HEK293 (cell line): Measurements from ENCODE around the gene STEAP1B.

Experiments
- CTCF ChIA-PET: fragments of 350-600 bp; formaldehyde crosslinking; extraction: SDS; loops from one replicate; lab custom pipeline; 2021; ENCODE audit warnings: antibody characterized with exemption; lab: Yijun Ruan, JAX
- POLR2A ChIA-PET: fragments of 300-600 bp; formaldehyde crosslinking; extraction: SDS; loops from one replicate; lab custom pipeline; 2020; ENCODE audit warnings: antibody characterized with exemption, inconsistent platforms; lab: Yijun Ruan, JAX
- H3K27ac ChIP-seq: fragments of 200-500 bp; sonication (Bioruptor generic); 2 replicates; pipeline ENCODE4 v1.5.1; 2014; ENCODE audit warnings: low read depth, low read length, control low read depth, inconsistent platforms; ENCODE audit errors: extremely low read depth
- H3K36me3 ChIP-seq, 2 experiments: fragments of 200-500 bp in 1 of 2; sonication (Bioruptor generic) in 1 of 2; 1 replicate in 1 of 2; 2 replicates in 1 of 2; pipeline ENCODE4 v1.5.1; 2014 to 2017; ENCODE audit warnings: inconsistent platforms in 2 of 2, low read length in 2 of 2; ENCODE audit not compliant: control insufficient read depth in 2 of 2, insufficient read depth in 1 of 2
- H3K4me1 ChIP-seq: fragments of 200-500 bp; sonication (Bioruptor generic); 2 replicates; pipeline ENCODE4 v1.5.1; 2014; ENCODE audit warnings: mild to moderate bottlenecking, low read length, inconsistent platforms; ENCODE audit not compliant: control insufficient read depth, insufficient read depth
- H3K4me3 ChIP-seq: 2 replicates; pipeline ENCODE4 v1.5.1; 2011; ENCODE audit warnings: low read depth, mild to moderate bottlenecking, control low read depth, low read length, moderate library complexity
- H3K9me3 ChIP-seq: fragments of 200-500 bp; sonication (Bioruptor generic); 2 replicates; pipeline ENCODE4 v1.5.1; 2014; ENCODE audit warnings: low read depth, low read length, inconsistent platforms; ENCODE audit not compliant: control insufficient read depth, insufficient read depth
- HOXC10 ChIP-seq: sonication (generic); formaldehyde crosslinking; IDR thresholded peaks from 2 replicates; pipeline ENCODE4 v1.8.1; 2023; ENCODE audit warnings: mild to moderate bottlenecking, missing genetic modification reagents
- SCRT2 ChIP-seq: fragments of 450-650 bp; formaldehyde crosslinking; IDR thresholded peaks from 2 replicates; pipeline ENCODE4 v1.5.1; 2016; ENCODE audit warnings: missing biosample characterization, missing genetic modification characterization
- SP7 ChIP-seq: fragments of 450-650 bp; formaldehyde crosslinking; IDR thresholded peaks from 2 replicates; pipeline ENCODE4 v1.5.1; 2016; ENCODE audit warnings: missing biosample characterization, missing genetic modification characterization
- WT1 ChIP-seq: fragments of 450-650 bp; formaldehyde crosslinking; IDR thresholded peaks from 2 replicates; pipeline ENCODE4 v1.5.1; 2016; ENCODE audit warnings: missing biosample characterization, missing genetic modification characterization
- ZBTB17 ChIP-seq: fragments of 450-650 bp; formaldehyde crosslinking; IDR thresholded peaks from 2 replicates; pipeline ENCODE4 v1.5.1; 2016; ENCODE audit warnings: missing biosample characterization, missing genetic modification characterization
- ZBTB21 ChIP-seq: fragments of 450-650 bp; formaldehyde crosslinking; IDR thresholded peaks from 2 replicates; pipeline ENCODE4 v1.5.1; 2017; ENCODE audit warnings: missing biosample characterization, missing genetic modification characterization
- ZBTB48 ChIP-seq: fragments of 450-650 bp; formaldehyde crosslinking; IDR thresholded peaks from 2 replicates; pipeline ENCODE4 v1.5.1; 2016; ENCODE audit warnings: missing biosample characterization, missing genetic modification characterization
- ZEB2 ChIP-seq: fragments of 450-650 bp; formaldehyde crosslinking; IDR thresholded peaks from 2 replicates; pipeline ENCODE4 v1.5.1; 2016; ENCODE audit warnings: missing biosample characterization, missing genetic modification characterization
- ZNF121 ChIP-seq: fragments of 450-650 bp; formaldehyde crosslinking; IDR thresholded peaks from 2 replicates; pipeline ENCODE4 v1.5.1; 2016; ENCODE audit warnings: missing biosample characterization, missing genetic modification characterization
- ZNF175 ChIP-seq: fragments of 450-650 bp; formaldehyde crosslinking; IDR thresholded peaks from 2 replicates; pipeline ENCODE4 v1.5.1; 2016; ENCODE audit warnings: missing biosample characterization, missing genetic modification characterization
- ZNF266 ChIP-seq: fragments of 450-650 bp; formaldehyde crosslinking; IDR thresholded peaks from 2 replicates; pipeline ENCODE4 v1.5.1; 2016; ENCODE audit warnings: missing biosample characterization, missing genetic modification characterization, low read depth
- ZNF366 ChIP-seq: fragments of 450-650 bp; formaldehyde crosslinking; conservative IDR thresholded peaks from 2 replicates; pipeline ENCODE4 v1.5.1; 2016; ENCODE audit warnings: missing biosample characterization, missing genetic modification characterization
- ZNF416 ChIP-seq: fragments of 450-650 bp; formaldehyde crosslinking; IDR thresholded peaks from 2 replicates; pipeline ENCODE4 v1.5.1; 2016; ENCODE audit warnings: missing biosample characterization, missing genetic modification characterization
- ZNF510 ChIP-seq: fragments of 450-650 bp; formaldehyde crosslinking; IDR thresholded peaks from 2 replicates; pipeline ENCODE4 v1.5.1; 2018; ENCODE audit warnings: mild to moderate bottlenecking, missing genetic modification characterization, missing biosample characterization; ENCODE audit not compliant: insufficient replicate concordance
- ZNF529 ChIP-seq: fragments of 450-650 bp; formaldehyde crosslinking; IDR thresholded peaks from 2 replicates; pipeline ENCODE4 v1.5.1; 2017; ENCODE audit warnings: missing genetic modification characterization, missing biosample characterization; ENCODE audit not compliant: insufficient replicate concordance
- ZNF707 ChIP-seq: fragments of 450-650 bp; formaldehyde crosslinking; IDR thresholded peaks from 2 replicates; pipeline ENCODE4 v1.5.1; 2016; ENCODE audit warnings: missing biosample characterization, missing genetic modification characterization
- ZNF837 ChIP-seq: fragments of 450-650 bp; formaldehyde crosslinking; IDR thresholded peaks from 2 replicates; pipeline ENCODE4 v1.5.1; 2016; ENCODE audit warnings: missing biosample characterization, missing genetic modification characterization
- TF ChIP-seq, protein P1 (sequence below): fragments of 450-650 bp; formaldehyde crosslinking; IDR thresholded peaks from 2 replicates; pipeline ENCODE4 v1.5.1; 2016; ENCODE audit warnings: missing biosample characterization, missing genetic modification characterization, low read depth
- TF ChIP-seq, protein P2 (sequence below): fragments of 450-650 bp; formaldehyde crosslinking; IDR thresholded peaks from 2 replicates; pipeline ENCODE4 v1.5.1; 2017; ENCODE audit warnings: missing biosample characterization, missing genetic modification characterization
- TF ChIP-seq, protein P3 (sequence below): fragments of 450-650 bp; formaldehyde crosslinking; IDR thresholded peaks from 2 replicates; pipeline ENCODE4 v1.5.1; 2016; ENCODE audit warnings: missing biosample characterization, missing genetic modification characterization
- TF ChIP-seq, protein P4 (sequence below): fragments of 450-650 bp; formaldehyde crosslinking; IDR thresholded peaks from 2 replicates; pipeline ENCODE4 v1.5.1; 2016; ENCODE audit warnings: missing biosample characterization, missing genetic modification characterization
- TF ChIP-seq, protein P5 (sequence below): fragments of 450-650 bp; formaldehyde crosslinking; IDR thresholded peaks from 2 replicates; pipeline ENCODE4 v1.5.1; 2016; ENCODE audit warnings: missing biosample characterization, missing genetic modification characterization

The STEAP1B gene

DNA sequence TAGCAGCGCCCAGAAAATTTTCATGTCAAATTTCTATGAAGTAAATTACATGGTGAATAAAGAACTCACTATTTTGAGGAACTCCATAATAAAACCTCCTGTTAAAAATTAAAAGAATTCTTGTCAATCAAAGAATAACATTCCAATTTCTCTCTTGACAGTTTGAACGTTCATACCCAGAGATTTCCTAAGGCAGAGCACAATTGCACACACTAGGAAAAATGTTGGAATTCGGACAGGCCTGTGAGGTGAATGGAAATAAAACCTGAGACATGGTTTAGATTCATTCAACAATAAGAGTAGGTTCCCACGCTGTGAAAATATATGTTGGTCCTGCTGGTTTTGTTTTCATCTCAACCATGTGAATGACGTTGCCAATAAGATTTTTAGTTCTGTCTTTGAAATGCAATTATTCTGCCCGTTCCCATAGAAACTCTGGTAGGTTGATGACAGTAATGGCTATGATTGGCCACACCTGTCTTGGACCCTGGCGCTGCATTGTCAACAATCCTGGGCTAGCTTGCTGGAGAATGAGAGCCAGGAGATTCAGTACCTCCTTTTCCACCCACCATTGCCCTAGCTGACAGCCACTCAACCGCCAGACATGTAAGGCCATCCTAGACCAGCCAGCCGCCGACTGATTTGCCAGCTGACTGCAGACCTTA is 99.7 kb downstream of the STEAP1B start (continued):
- TF ChIP-seq, protein P1, sequence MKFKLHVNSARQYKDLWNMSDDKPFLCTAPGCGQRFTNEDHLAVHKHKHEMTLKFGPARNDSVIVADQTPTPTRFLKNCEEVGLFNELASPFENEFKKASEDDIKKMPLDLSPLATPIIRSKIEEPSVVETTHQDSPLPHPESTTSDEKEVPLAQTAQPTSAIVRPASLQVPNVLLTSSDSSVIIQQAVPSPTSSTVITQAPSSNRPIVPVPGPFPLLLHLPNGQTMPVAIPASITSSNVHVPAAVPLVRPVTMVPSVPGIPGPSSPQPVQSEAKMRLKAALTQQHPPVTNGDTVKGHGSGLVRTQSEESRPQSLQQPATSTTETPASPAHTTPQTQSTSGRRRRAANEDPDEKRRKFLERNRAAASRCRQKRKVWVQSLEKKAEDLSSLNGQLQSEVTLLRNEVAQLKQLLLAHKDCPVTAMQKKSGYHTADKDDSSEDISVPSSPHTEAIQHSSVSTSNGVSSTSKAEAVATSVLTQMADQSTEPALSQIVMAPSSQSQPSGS (tag by site-specific recombination) = no peak
- no peak for TF ChIP-seq ZNF175 (tag by site-specific recombination)

DNA sequence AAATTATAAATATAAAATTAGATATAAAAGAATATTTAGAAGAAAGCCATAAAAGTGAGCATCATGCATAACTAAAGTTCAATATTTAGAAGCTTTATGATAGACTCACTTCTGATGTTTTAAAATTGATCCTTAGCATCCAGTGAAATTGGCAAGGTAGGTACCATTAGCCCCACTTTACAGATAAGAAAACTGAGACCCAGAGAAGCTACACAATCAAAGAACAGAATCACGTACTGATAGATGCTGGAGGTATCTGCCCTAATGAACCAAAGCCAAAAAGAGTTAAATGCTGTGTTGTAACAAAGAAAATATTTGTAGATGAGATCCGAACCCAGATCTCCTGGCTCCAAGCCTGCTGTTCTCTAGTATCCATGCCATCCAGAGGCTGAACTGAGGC is 100.4 kb downstream of the STEAP1B start:
- H3K9me3 ChIP-seq = no peaks in the 10 kb centered on the region
- H3K27ac ChIP-seq = no peak overlapping the region
- H3K4me1 ChIP-seq = 0 out of 2 replicates have a peak, but pooled peaks cover 3% of the 10 kb centered on the region
- CTCF ChIA-PET = interaction anchor here (0.8 to 1.3 kb wide), 2 partner anchors 23 to 86 kb away, joined by 3 read pairs; no protein-coding TSS in a partner anchor
- POLR2A ChIA-PET = no interaction called here
- no peak overlapping the region for H3K4me3 ChIP-seq
- TF ChIP-seq, protein P2, sequence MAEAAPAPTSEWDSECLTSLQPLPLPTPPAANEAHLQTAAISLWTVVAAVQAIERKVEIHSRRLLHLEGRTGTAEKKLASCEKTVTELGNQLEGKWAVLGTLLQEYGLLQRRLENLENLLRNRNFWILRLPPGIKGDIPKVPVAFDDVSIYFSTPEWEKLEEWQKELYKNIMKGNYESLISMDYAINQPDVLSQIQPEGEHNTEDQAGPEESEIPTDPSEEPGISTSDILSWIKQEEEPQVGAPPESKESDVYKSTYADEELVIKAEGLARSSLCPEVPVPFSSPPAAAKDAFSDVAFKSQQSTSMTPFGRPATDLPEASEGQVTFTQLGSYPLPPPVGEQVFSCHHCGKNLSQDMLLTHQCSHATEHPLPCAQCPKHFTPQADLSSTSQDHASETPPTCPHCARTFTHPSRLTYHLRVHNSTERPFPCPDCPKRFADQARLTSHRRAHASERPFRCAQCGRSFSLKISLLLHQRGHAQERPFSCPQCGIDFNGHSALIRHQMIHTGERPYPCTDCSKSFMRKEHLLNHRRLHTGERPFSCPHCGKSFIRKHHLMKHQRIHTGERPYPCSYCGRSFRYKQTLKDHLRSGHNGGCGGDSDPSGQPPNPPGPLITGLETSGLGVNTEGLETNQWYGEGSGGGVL = no peak
- TF ChIP-seq ZNF416 (tag by site-specific recombination) = no peak
- TF ChIP-seq ZBTB21 = no peak
- TF ChIP-seq ZNF837 = no peak
- no peak for TF ChIP-seq WT1
- TF ChIP-seq ZNF121 (tag by site-specific recombination) = no peak
- TF ChIP-seq, protein P3, sequence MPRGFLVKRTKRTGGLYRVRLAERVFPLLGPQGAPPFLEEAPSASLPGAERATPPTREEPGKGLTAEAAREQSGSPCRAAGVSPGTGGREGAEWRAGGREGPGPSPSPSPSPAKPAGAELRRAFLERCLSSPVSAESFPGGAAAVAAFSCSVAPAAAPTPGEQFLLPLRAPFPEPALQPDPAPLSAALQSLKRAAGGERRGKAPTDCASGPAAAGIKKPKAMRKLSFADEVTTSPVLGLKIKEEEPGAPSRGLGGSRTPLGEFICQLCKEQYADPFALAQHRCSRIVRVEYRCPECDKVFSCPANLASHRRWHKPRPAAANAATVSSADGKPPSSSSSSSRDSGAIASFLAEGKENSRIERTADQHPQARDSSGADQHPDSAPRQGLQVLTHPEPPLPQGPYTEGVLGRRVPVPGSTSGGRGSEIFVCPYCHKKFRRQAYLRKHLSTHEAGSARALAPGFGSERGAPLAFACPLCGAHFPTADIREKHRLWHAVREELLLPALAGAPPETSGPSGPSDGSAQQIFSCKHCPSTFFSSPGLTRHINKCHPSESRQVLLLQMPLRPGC (tag by site-specific recombination) = no peak
- no peak for TF ChIP-seq SCRT2
- TF ChIP-seq, protein P4, sequence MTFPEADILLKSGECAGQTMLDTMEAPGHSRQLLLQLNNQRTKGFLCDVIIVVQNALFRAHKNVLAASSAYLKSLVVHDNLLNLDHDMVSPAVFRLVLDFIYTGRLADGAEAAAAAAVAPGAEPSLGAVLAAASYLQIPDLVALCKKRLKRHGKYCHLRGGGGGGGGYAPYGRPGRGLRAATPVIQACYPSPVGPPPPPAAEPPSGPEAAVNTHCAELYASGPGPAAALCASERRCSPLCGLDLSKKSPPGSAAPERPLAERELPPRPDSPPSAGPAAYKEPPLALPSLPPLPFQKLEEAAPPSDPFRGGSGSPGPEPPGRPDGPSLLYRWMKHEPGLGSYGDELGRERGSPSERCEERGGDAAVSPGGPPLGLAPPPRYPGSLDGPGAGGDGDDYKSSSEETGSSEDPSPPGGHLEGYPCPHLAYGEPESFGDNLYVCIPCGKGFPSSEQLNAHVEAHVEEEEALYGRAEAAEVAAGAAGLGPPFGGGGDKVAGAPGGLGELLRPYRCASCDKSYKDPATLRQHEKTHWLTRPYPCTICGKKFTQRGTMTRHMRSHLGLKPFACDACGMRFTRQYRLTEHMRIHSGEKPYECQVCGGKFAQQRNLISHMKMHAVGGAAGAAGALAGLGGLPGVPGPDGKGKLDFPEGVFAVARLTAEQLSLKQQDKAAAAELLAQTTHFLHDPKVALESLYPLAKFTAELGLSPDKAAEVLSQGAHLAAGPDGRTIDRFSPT (tag by site-specific recombination) = no peak
- no peak for TF ChIP-seq ZBTB48
- TF ChIP-seq ZNF707 (tag by site-specific recombination) = no peak
- TF ChIP-seq ZBTB17 (tag by site-specific recombination) = no peak
- no peak for TF ChIP-seq ZEB2 (tag by site-specific recombination)
- TF ChIP-seq ZNF529 = no peak
- TF ChIP-seq ZNF266 (tag by site-specific recombination) = no peak
- TF ChIP-seq, protein P5, sequence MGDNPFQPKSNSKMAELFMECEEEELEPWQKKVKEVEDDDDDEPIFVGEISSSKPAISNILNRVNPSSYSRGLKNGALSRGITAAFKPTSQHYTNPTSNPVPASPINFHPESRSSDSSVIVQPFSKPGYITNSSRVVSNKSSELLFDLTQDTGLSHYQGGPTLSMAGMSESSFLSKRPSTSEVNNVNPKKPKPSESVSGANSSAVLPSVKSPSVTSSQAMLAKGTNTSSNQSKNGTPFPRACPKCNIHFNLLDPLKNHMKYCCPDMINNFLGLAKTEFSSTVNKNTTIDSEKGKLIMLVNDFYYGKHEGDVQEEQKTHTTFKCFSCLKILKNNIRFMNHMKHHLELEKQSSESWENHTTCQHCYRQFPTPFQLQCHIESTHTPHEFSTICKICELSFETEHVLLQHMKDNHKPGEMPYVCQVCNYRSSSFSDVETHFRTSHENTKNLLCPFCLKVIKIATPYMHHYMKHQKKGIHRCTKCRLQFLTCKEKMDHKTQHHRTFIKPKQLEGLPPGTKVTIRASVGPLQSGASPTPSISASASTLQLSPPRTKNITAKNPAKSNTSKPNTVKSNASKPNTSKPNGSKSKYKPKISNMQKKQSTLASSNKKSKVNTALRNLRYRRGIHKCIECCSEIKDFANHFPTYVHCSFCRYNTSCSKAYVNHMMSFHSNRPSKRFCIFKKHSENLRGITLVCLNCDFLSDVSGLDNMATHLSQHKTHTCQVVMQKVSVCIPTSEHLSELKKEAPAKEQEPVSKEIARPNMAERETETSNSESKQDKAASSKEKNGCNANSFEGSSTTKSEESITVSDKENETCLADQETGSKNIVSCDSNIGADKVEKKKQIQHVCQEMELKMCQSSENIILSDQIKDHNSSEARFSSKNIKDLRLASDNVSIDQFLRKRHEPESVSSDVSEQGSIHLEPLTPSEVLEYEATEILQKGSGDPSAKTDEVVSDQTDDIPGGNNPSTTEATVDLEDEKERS (tag by site-specific recombination) = no peak
- TF ChIP-seq SP7 (tag by site-specific recombination) = no peak
- no peak for TF ChIP-seq ZNF510 (tag by site-specific recombination)
- TF ChIP-seq HOXC10 = no peak
- TF ChIP-seq ZNF366 (tag by site-specific recombination) = no peak
- TF ChIP-seq, all 188 proteins: peak for 0
- no peaks in the 10 kb centered on the region for H3K36me3 ChIP-seq
